Right renal cortex interstitium (tissue), 3 donors: ENCODE measurements around the gene FTH1. TPM values are rescaled to one million over a fixed set of nuclear protein-coding genes. Genes with fewer than 3 reads are reported as not detected.

Source experiments
- DNase-seq, 3 donors: peaks; one replicate each; pipeline ENCODE4 v3.0.0-alpha.2; 2013; ENCODE audit warnings: low read depth in 3 of 3, low spot score in 2 of 3
- polyA plus RNA-seq, 3 donors: library from polyadenylated mRNA; unstranded; fragments of 120-200 nt; gene quantifications; one replicate each; pipeline ENCODE4 v1.2.1, GENCODE V29; 2013; ENCODE audit not compliant: insufficient read length in 3 of 3

The FTH1 gene
- polyA plus RNA-seq, 3 donors: 2,134 to 2,368 (median 2,143) TPM

DNA sequence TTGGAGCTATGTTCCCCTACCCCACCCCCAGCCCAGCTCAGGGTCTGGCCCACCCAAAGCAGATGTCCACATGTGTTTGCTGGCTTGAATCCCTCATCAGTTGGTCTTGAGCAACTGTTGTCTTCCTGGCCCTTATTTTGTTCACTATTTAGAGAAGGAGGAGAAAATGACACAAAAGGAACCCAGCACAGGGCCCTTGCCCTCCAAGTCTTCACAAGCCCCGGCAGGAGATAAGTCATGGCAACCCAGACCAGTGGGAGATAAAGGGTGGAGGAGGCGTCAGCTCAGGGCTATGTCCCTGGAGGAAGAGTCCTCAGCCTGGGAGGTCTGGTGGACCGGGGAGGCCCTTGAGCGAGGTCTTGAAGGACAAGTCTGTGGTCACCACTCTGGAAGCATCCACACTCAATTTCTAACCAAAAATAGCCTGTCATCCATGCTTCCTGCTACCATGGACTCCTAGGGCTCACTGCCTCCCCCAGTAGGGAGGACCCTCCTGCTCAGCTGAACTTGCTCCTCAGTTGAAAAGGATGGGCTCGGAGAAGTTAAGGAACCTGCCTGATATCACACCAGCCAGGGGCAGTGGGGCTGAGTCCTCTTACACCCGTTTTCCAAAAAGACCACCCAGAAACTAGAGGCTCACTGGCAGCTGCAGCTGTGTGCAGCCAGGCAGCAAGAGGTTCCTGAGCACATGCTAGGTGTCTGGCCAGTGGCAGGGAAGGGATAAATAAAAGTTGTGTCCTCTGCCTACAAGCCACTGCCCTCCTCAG lies 48.3 kb downstream of the FTH1 start:
- no peak for DNase-seq

DNA sequence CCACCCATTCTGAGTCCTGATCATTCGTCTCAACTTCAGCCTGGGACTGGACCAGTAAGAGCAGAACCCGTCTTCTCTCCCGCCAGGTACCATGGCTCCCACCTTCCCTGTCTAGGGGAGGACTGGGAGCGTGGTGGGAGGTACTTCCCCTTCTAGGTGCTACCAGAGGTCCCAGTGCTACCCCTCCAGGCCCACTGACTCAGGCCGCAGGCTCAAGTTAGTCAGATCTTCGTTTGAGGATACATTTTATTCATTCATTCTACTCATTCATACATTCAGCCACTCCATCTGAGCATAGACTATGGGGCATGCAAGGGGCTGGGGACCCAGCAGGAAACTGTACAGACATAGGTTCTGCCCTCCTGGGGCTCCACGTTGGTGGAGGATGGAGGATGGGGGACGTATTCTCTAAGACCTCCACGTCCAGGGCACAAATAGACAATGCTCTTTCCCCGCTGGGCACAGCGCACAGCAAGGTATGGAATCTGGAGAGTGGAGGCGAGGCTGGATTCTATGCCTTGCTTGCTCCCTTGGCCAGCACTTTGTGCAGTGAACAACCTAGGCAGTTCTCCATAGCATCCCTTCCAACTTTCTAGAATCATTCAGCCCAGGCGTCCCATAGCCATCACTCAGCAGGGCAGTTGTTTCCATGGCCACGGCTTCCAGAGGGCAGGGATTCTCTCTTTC lies 49.0 kb downstream of the FTH1 start:
- no peak for DNase-seq

DNA sequence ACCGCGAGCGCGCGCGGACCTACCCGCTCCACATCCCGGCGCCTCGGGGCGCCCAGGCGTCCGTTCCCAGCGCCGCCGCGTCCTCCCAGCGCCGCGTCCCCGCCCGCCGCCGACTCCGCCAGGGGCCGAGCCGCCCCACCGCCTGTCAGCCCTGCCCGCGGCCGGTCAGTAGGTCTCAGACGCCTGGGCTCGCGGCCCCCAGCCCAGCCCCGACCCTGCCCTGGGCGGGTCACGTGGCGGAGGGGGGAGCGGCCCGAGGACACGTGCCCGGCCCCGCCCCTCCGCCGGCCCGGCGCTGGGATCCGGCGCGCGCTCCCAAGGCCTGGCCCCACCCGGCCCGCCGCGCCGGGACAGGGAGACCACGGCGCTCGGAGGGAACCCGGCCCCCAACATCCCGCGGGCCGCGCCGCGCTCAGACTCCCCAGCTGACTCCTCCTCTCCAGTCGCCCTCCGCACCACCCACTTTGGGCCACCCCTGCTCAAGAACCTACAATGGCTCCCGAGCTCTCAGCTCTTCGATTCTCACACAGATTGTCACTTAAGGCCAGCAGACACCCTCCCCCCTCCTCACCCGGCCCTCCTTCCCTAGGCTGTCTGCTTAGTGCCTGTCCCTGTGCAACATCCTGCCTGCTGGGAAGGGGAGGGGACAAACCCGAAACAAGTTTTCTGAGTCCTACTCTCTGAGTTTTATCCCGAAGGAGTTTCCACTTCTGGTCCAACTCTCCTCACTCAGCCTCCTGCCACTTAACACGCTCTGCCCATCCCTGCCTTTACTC lies 49.9 kb downstream of the FTH1 start, which contains the start of gene RAB3IL1:
RAB3IL1 (minus strand) TSS at position 233 of the 776 bp plus-strand sequence; CDS start at position 34, 199 bp downstream.
- no peak for DNase-seq

DNA sequence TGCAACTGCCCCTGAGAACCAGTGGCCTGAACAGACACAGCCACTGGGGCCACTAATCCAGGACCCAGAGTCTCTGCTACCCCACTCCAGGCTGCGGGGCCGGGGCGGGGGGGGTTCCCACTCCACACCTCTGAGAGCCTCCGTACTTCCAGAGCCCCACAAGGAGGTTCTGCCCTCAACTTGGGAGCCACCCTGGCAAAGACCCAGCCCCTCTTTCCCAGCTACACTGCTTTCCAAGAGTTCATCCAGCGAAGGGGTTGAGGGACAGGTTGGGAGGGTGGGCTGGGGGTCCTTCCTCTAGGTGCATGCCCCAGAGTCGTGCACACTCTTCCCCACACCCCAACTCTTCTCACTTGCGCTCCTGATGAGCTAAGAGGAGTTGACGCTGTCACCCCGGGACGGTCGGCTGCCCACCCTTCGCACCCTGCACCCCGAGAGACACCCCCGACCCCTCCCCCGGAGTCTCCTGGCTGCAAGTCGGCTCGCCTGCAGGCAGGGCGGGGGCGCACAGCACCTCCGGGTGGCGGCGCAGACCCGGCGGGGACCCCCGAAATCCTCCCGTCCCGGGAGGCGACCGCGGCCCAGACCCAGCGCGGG lies 50.6 kb downstream of the FTH1 start:
- no peak for DNase-seq

DNA sequence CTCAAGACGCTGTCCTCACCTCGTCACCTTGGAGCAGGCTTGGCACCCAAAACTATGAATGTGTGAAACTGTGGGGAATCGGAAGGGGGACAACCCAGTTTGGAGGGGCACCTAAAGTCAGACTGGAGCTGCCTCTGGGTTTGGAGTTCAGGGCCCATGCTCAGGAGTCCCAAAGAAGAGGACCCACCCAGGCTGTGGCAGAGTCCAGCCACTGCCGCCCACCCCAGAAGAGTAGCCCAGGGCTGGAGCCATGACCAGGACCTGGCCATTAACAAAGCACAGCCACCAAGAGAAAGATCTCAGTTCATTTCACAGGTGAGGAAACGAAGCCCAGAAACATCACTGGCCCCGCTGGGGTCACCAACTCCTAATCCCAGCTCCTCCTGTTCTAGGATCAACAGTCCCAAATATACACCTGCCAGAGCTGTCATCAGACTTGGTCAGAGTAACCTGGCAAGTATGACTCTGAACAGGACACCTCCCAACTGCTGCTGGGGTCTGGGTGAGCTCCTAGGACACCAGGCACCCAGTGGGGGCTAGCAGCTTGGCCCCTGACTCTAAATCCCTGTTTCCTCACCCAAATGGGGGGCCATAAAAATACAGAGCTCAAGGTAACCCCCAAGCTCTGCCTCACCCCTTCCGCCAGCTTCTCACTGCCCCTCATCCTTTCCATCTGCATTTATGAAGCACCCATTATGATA lies 52.8 kb downstream of the FTH1 start:
- DNase-seq: no peak

Other genes starting within 250 kb of the FTH1 start
- gene MYRF, start 215.0 kb downstream of the FTH1 start, polyA plus RNA-seq: 10 to 100 TPM; 16.9 to 19.2 (median 18.0) TPM
- 100 to 1,000 TPM; 157 to 206 (median 192) TPM for gene TMEM258, start 175.0 kb downstream of the FTH1 start, polyA plus RNA-seq
- gene FEN1, start 174.7 kb downstream of the FTH1 start, polyA plus RNA-seq: 10 to 100 TPM; 40.7 to 46.9 (median 41.3) TPM
- gene FADS1, start 150.6 kb downstream of the FTH1 start, polyA plus RNA-seq: 10 to 100 TPM; 37.9 to 45.4 (median 40.4) TPM
- 100 to 1,000 TPM in 1 of 3 donors, 10 to 100 TPM in 2; 81.6 to 105 (median 98.8) TPM for gene FADS2, start 139.3 kb downstream of the FTH1 start, polyA plus RNA-seq
- 10 to 100 TPM; 12.0 to 17.9 (median 15.4) TPM for gene FADS3, start 76.1 kb downstream of the FTH1 start, polyA plus RNA-seq
- 10 to 100 TPM; 15.5 to 19.8 (median 18.5) TPM for gene RAB3IL1, start 50.1 kb downstream of the FTH1 start, polyA plus RNA-seq
- 1 to 10 TPM; 2.7 to 4.3 (median 3.5) TPM for gene BEST1, start 17.3 kb downstream of the FTH1 start, polyA plus RNA-seq
- 10 to 100 TPM; 29.3 to 36.8 (median 29.8) TPM for gene INCENP, start 156.4 kb upstream of the FTH1 start, polyA plus RNA-seq
- gene SCGB1D1, start 222.6 kb upstream of the FTH1 start, polyA plus RNA-seq: not detected
- gene SCGB2A1, start 241.0 kb upstream of the FTH1 start, polyA plus RNA-seq: under 1 TPM in 2 of 3 donors, not detected in 1; 0.49 to 0.51 TPM